ENCODE measurements around the gene CALR3. TPM values are rescaled to one million over a fixed set of nuclear protein-coding genes. Genes with fewer than 3 reads are reported as not detected.

Gene CALR3
- total RNA-seq, 1 experiment from 2014 or later: not detected

DNA sequence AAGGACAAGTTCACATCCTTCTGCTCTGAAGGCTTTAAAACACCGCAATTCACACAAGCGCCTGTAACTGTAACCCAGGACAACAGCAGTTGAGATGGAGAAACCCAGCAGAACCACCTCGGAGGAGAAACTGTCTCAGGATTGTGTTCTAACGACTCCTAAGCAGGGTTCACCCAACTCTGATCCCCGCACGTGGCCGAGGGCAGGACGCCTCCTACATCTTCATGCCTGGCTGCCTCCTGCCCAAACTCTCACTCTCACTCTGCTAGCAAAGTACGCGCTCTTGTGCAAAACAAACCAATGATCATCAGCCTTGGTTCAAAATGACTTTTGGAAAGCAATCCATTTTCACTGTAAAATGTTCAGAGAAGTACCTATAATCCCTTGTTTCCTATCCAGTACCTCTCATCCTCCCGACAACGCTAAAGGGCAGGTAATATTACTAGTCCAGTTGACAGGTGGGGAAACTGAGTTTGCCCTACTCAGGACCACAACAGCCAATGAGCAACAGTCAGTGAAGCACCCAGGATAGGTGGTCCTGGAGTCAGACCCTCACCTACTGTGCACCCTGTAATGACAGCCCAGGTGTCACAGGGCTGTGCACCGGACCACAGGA is 49.8 kb downstream of the CALR3 start:
- in situ Hi-C loops (cut with HindIII; ENCODE audit: low pct_unique_long_range_greater_than_20kb, low sequenced_read_pairs): no loop called here
- peak; percentile 42 for DNase-seq (ENCODE audit: low read depth)

DNA sequence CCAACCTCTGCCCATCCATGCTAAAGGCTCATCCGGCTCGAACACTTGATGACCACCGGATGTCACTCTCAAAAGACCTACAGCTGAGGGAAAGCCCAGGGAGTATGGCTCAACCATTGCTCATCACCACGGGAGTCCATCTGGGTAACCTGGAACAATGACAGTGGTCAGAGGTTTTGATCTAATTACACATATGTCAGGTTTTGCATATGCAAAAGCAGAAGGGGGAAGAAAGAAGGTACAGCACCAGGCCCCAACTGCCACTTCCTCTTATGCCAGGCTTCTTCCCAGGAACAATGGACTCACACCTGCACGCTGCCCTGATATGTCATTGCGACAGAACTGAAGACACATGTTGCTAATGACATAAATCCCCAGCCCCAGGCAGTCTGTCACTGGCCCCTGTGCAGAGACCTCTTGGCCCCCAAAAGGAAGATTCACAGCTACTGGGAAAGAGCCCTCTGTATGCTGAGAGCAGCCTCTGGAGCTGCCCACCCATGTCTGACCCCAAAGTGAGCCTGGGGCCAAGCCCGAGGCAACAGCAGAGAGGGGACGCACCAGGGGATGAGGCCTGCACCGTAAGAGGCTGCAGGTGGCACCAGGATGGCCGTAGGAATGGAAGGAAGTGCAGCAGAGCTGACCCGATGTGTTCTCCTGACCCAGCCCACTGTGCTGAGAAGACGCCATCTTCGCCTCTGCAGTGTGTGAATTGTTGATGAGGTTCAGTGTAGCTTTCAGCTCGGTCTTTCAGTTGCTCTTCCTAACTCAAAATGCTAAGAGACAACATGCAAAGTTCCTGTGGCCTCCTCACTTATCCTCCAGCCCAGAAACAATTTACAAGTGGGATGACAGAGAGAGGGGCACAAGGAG is 50.5 kb downstream of the CALR3 start:
- in situ Hi-C loops (cut with HindIII; ENCODE audit: low pct_unique_long_range_greater_than_20kb, low sequenced_read_pairs): no loop called here
- peak; percentile 47 for DNase-seq (ENCODE audit: low read depth)

- DNase-seq (ENCODE audit: low read depth): no peak
- in situ Hi-C loops (cut with HindIII; ENCODE audit: low pct_unique_long_range_greater_than_20kb, low sequenced_read_pairs): no loop called here
Measured at GRCh38 chr19:16444269-16444600, 51.7 kb downstream of the CALR3 start.

- in situ Hi-C loops (cut with HindIII; ENCODE audit: low pct_unique_long_range_greater_than_20kb, low sequenced_read_pairs): no loop called here
- DNase-seq (ENCODE audit: low read depth): no peak
Measured at GRCh38 chr19:16442386-16443276, 53.3 kb downstream of the CALR3 start.

DNA sequence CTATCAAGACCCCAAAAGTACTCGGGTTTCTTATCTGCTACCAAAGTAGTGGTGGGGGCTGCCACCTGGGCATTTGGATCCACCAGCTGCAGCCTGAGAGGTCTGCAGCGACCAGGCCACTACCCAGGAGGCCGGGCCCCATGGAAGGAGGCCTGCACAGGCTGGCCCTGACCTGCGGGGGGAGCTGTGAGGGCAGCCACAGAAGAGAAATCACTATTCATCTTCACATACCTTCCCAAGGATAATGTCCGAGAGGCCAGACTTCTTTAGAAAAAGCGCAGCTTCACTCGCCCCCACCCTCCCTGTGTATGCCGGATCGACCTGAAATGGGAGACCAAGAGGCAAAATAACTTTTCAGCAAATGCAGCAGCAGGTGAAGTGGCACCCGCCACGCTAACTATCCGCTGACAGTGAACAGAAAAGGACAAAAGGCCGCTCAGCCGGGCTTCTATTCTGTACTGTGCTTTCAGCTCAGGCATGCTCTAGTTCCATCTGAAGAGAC is 54.3 kb downstream of the CALR3 start:
- in situ Hi-C loops (cut with HindIII; ENCODE audit: low pct_unique_long_range_greater_than_20kb, low sequenced_read_pairs): no loop called here
- peak; percentile 37 for DNase-seq (ENCODE audit: low read depth)

GRCh38 chr19:16436780-16437332 is 59.1 kb downstream of the CALR3 start:
- in situ Hi-C loops (cut with HindIII; ENCODE audit: low pct_unique_long_range_greater_than_20kb, low sequenced_read_pairs): no loop called here
- no peak for DNase-seq (ENCODE audit: low read depth)

- DNase-seq (ENCODE audit: low read depth): peak; percentile 29
- in situ Hi-C loops (cut with HindIII; ENCODE audit: low pct_unique_long_range_greater_than_20kb, low sequenced_read_pairs): no loop called here
Measured at GRCh38 chr19:16435999-16436650, 59.8 kb downstream of the CALR3 start.

DNA sequence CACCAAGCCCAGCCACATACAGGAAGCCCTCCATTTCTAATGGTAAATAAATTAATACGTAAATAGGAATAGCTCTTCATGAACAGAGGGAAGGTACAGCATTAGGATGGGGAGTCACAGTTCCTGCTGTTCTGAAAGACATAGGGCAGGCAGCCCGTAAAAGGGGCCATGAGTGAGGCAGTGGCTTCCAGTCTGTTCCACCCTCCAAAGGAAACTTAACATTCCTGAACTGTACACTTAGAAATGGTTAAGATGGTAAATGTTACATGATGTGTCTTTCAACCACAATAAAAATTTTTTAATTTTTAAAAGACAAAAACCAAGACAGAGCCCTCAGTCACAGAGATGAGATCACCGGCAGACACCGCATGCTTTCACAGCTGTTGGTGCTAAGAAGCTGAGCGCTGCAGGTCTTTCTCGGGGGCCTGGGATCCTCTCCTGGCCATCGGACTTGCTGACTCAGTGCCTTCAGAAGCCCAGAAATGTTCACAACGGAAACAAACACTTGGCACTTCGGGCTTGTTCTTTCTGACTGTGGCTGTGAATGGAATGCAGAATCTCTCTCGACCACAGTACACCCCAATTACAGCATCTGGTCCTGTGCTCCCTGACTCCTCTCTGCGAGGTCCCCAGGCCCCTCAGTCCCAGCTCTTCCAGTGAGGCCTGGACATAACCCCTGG is 60.6 kb downstream of the CALR3 start:
- in situ Hi-C loops (cut with HindIII; ENCODE audit: low pct_unique_long_range_greater_than_20kb, low sequenced_read_pairs): no loop called here
- DNase-seq (ENCODE audit: low read depth): peak; percentile 32

GRCh38 chr19:16433986-16434385 is 62.0 kb downstream of the CALR3 start:
- in situ Hi-C loops (cut with HindIII; ENCODE audit: low pct_unique_long_range_greater_than_20kb, low sequenced_read_pairs): no loop called here
- DNase-seq (ENCODE audit: low read depth): no peak

GRCh38 chr19:16429759-16430091 is 66.2 kb downstream of the CALR3 start:
- no peak for DNase-seq (ENCODE audit: low read depth)
- in situ Hi-C loops (cut with HindIII; ENCODE audit: low pct_unique_long_range_greater_than_20kb, low sequenced_read_pairs): no loop called here

DNA sequence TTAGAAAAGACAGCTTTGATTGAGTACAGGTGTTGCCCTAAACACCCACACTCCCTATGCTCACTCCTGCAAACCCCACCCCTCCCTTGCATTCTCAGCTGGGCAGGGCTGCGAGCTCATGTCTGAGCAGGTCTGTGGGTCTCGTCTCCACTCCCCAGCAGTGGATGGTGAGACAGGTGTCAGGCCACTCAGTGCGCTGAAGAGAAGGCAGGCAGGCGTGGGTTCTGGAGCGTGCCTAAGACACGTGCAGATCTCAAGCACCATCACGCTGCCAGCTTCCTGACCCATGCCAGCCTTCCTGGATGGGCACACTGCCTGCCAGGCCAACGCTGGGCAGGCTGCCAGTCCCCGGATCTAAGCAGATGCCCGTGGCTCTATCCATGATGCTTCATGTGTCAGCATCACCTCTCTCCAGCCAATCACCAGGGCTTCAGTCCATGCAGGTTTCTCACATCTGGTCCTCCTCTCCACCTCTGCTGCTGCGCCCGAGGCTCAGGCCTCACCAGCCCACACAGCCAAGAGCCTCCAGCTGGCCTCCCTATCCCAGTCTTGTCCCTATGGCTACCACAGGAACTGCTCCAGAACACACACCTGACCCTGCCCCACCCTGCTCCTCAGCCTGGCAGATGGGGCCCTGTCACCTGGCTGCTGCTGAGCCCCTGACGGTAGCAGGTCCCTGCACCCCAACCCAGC is 66.8 kb downstream of the CALR3 start:
- DNase-seq (ENCODE audit: low read depth): no peak
- in situ Hi-C loops (cut with HindIII; ENCODE audit: low pct_unique_long_range_greater_than_20kb, low sequenced_read_pairs): no loop called here

Other genes with a start within 250 kb of the CALR3 start
- gene KLF2, start 171.3 kb downstream of the CALR3 start, total RNA-seq (2014; rRNA removed; shearing (Covaris generic); ENCODE audit: low replicate concordance): 0.55 and 3.0 TPM in 2 replicates
- 31.1 and 33.9 TPM in 2 replicates for gene EPS15L1, start 24.2 kb downstream of the CALR3 start, total RNA-seq (2014; rRNA removed; shearing (Covaris generic); ENCODE audit: low replicate concordance)
- gene C19orf44, start 227 bp upstream of the CALR3 start, total RNA-seq (2014; rRNA removed; shearing (Covaris generic); ENCODE audit: low replicate concordance): 9.7 and 23.3 TPM in 2 replicates
- 1.3 and 2.6 TPM in 2 replicates for gene CHERP, start 46.3 kb upstream of the CALR3 start, total RNA-seq (2014; rRNA removed; shearing (Covaris generic); ENCODE audit: low replicate concordance)
- 28.4 and 36.5 TPM in 2 replicates for gene SLC35E1, start 76.2 kb upstream of the CALR3 start, total RNA-seq (2014; rRNA removed; shearing (Covaris generic); ENCODE audit: low replicate concordance)
- gene MED26, start 132.0 kb upstream of the CALR3 start, total RNA-seq (2014; rRNA removed; shearing (Covaris generic); ENCODE audit: low replicate concordance): 6.2 and 8.4 TPM in 2 replicates
- 148 and 152 TPM in 2 replicates for gene SMIM7, start 164.0 kb upstream of the CALR3 start, total RNA-seq (2014; rRNA removed; shearing (Covaris generic); ENCODE audit: low replicate concordance)
- gene TMEM38A, start 165.0 kb upstream of the CALR3 start, total RNA-seq (2014; rRNA removed; shearing (Covaris generic); ENCODE audit: low replicate concordance): 4.8 and 9.9 TPM in 2 replicates
- gene NWD1, start 223.7 kb upstream of the CALR3 start, total RNA-seq (2014; rRNA removed; shearing (Covaris generic); ENCODE audit: low replicate concordance): 0.09 TPM in 1 of 2 replicates, not detected in the other